Measurements from ENCODE around the gene CYB561D1. TPM values are rescaled to one million over a fixed set of nuclear protein-coding genes. Genes with fewer than 3 reads are reported as not detected.

Gene CYB561D1
- total RNA-seq, 2 experiments from 2014 or later, result 12.0 to 15.0 TPM

DNA sequence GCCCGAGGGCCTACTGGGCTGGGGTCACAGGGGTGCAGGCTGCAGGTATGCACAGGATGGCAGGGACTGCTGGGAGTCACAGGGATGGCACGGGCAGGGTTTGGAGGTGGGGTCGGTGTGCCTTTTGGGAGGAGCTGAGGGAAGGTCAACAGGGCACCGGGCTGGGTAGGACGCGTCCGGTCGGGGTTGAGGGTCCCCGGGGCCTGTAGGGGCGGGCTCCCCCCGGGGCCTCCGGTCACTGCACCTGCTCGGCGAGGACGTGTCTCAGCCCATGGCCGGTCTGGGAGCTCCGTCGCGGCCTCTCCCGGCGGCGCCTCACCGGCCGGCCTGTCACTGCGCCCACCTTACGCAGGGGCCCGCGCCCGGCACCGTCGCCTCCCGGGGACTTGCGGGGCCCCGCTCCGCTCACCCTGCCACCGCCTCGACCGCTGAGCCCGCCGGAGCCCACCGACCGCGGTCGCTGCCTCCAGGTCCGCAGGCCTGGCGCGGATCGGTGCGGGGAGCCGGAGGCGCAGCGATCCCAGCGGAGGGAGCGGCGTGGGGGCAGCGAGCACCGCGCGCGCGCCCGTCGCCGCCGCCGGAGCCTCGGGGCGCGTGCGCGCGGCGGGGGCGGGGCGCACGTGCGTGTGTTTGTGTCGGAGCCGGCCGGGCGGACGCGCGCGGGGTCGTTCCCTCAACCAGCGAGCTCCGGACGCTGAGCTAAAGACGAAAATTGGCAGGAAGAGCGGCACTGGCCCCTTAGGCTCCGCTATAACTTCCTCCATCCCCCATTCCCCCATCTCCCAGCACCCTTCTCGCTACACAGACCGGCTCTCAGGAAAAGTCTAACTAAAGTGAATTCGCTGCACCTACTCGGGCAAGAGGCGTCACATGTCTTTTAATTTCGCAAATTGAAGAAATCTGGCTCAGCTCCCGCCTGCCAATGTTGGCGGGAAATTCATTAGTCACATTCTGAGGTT is 15.6 kb downstream of the CYB561D1 start, which contains the start of gene AMIGO1:
AMIGO1 (minus strand) TSS at position 552 of the 959 bp plus-strand sequence. CDS start 815 bp downstream, outside the sequence.
- peaks cover 56% of the 10 kb centered on the region for H3K36me3 Mint-ChIP-seq (ENCODE audit: low read depth)
- H3K4me3 Mint-ChIP-seq, result peak within 1 kb of the TSS; percentile 98
- peak; percentile 32 to 88 (median 64) for DNase-seq
- ChIA-PET POLR2A (interaction anchor here (0.7 to 22.6 kb wide), 12 partner anchors 7 to 525 kb away, joined by 3 to 318 read pairs (median 6); partner anchors contain the start of genes ATXN7L2, CELSR2, CYB561D1 and GNAI3), CTCF (interaction anchor here (1.9 to 24.2 kb wide), 4 partner anchors 10 to 22 kb away, joined by 5 to 474 read pairs (median 18); partner anchors contain the start of gene CYB561D1)
- H3K9me3 Mint-ChIP-seq, result no peaks in the 10 kb centered on the region
- peaks cover 0 to 16% of the 10 kb centered on the region in 2 experiments for H3K9me3 ChIP-seq (ENCODE audit: control insufficient read depth in 1 of 2, insufficient read depth in 1 of 2, low read length in 2 of 2)
- peaks cover 9% of the 10 kb centered on the region for H3K36me3 ChIP-seq (ENCODE audit: insufficient read depth, low read length)
- TF ChIP-seq, protein P1, sequence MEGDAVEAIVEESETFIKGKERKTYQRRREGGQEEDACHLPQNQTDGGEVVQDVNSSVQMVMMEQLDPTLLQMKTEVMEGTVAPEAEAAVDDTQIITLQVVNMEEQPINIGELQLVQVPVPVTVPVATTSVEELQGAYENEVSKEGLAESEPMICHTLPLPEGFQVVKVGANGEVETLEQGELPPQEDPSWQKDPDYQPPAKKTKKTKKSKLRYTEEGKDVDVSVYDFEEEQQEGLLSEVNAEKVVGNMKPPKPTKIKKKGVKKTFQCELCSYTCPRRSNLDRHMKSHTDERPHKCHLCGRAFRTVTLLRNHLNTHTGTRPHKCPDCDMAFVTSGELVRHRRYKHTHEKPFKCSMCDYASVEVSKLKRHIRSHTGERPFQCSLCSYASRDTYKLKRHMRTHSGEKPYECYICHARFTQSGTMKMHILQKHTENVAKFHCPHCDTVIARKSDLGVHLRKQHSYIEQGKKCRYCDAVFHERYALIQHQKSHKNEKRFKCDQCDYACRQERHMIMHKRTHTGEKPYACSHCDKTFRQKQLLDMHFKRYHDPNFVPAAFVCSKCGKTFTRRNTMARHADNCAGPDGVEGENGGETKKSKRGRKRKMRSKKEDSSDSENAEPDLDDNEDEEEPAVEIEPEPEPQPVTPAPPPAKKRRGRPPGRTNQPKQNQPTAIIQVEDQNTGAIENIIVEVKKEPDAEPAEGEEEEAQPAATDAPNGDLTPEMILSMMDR (IDR thresholded peaks at IDR 0.05), result no peak
- peak within 1 kb of the TSS; percentile 40 to 54 for H3K27ac ChIP-seq (ENCODE audit: low read depth in 1 of 2, low read length in 2 of 2)
- no peaks in the 10 kb centered on the region for H3K27me3 ChIP-seq (ENCODE audit: control insufficient read depth in 1 of 2, insufficient read depth in 2 of 2, low read length in 2 of 2)
- no peaks in the 10 kb centered on the region for H3K27me3 Mint-ChIP-seq
- intact Hi-C loops (cut with DNase I, micrococcal nuclease), result loop anchor here in 1 of 2 experiments (1.0 to 2.0 kb wide), 2 partner anchors 7 to 15 kb away; partner anchors contain the start of gene CYB561D1
- peak; percentile 74 for ATAC-seq (ENCODE audit: poor library complexity)
- peaks cover 71% of the 10 kb centered on the region for H3K4me1 Mint-ChIP-seq (ENCODE audit: low read depth)
- peak within 1 kb of the TSS; percentile 77 for H3K4me3 ChIP-seq (ENCODE audit: low read length)
- H3K27ac Mint-ChIP-seq, result peak within 1 kb of the TSS; percentile 96
- peaks cover 57% of the 10 kb centered on the region for H3K4me1 ChIP-seq (ENCODE audit: insufficient read depth, low read length)

- no peak overlapping the region for H3K4me3 Mint-ChIP-seq
- ATAC-seq (ENCODE audit: poor library complexity), result no peak
- POLR2A ChIA-PET, result interaction anchor here (1.9 to 4.8 kb wide), 2 partner anchors 10 to 30 kb away, joined by 4 to 32 read pairs; partner anchors contain the start of gene ATXN7L2
Measured at GRCh38 chr1:109513110-109513710, 19.3 kb downstream of the CYB561D1 start.

More at GRCh38 chr1:109513110-109513710, 19.3 kb downstream of the CYB561D1 start:
- no peak overlapping the region for H3K4me3 ChIP-seq (ENCODE audit: low read length)
- no peaks in the 10 kb centered on the region for H3K27me3 ChIP-seq (ENCODE audit: control insufficient read depth in 1 of 2, insufficient read depth in 2 of 2, low read length in 2 of 2)
- Mint-ChIP-seq H3K27me3 (no peaks in the 10 kb centered on the region), H3K9me3 (no peaks in the 10 kb centered on the region), H3K36me3 (ENCODE audit: low read depth) (peaks cover 19% of the 10 kb centered on the region), H3K27ac (no peak overlapping the region), H3K4me1 (ENCODE audit: low read depth) (peaks cover 35% of the 10 kb centered on the region)
- H3K36me3 ChIP-seq (ENCODE audit: insufficient read depth, low read length), result no peaks in the 10 kb centered on the region
- CTCF ChIA-PET, result interaction anchor here (1.1 to 1.5 kb wide), 4 partner anchors 14 to 20 kb away, joined by 3 to 5 read pairs (median 4); partner anchors contain the start of gene CYB561D1
- peaks cover 23% of the 10 kb centered on the region for H3K4me1 ChIP-seq (ENCODE audit: insufficient read depth, low read length)
- H3K9me3 ChIP-seq (ENCODE audit: control insufficient read depth in 1 of 2, insufficient read depth in 1 of 2, low read length in 2 of 2), result peaks cover 0 to 5% of the 10 kb centered on the region in 2 experiments
- no peak overlapping the region for H3K27ac ChIP-seq (ENCODE audit: low read depth in 1 of 2, low read length in 2 of 2)
- DNase-seq, result no peak
- TF ChIP-seq, protein P1 (IDR thresholded peaks at IDR 0.05), result no peak
- intact Hi-C loops (cut with DNase I, micrococcal nuclease), result no loop called here
